GM18498 (cell line): Measurements from ENCODE around the gene NFATC2.

Experiments
- ATAC-seq: cut with Tn5 transposase; IDR thresholded peaks from one replicate; pipeline ENCODE4 v1.9.1; 2021; ENCODE audit warnings: mild to moderate bottlenecking, moderate library complexity; ENCODE audit not compliant: unreplicated experiment

The NFATC2 gene

GRCh38 chr20:51542571-51543421 lies at the start of gene NFATC2:
Gene NFATC2 (minus strand): TSS chr20:51542719. CDS start chr20:51542499, 220 bp downstream.
- ATAC-seq: peak; percentile 38

GRCh38 chr20:51591871-51592270 lies 49.4 kb upstream of the NFATC2 start:
- ATAC-seq: no peak

- ATAC-seq: no peak
Measured at GRCh38 chr20:51588762-51589161, 46.2 kb upstream of the NFATC2 start.

GRCh38 chr20:51587145-51587544 lies 44.6 kb upstream of the NFATC2 start:
- ATAC-seq: no peak

- ATAC-seq: no peak
Measured at GRCh38 chr20:51586005-51586440, 43.5 kb upstream of the NFATC2 start.

- ATAC-seq: no peak
Measured at GRCh38 chr20:51585148-51585547, 42.6 kb upstream of the NFATC2 start.

- ATAC-seq: no peak
Measured at GRCh38 chr20:51584737-51585136, 42.2 kb upstream of the NFATC2 start.

- ATAC-seq: no peak
Measured at GRCh38 chr20:51584116-51584515, 41.6 kb upstream of the NFATC2 start.

- no peak for ATAC-seq
Measured at GRCh38 chr20:51583499-51583898, 41.0 kb upstream of the NFATC2 start.

GRCh38 chr20:51583073-51583472 lies 40.6 kb upstream of the NFATC2 start:
- ATAC-seq: no peak

GRCh38 chr20:51581571-51581970 lies 39.1 kb upstream of the NFATC2 start:
- ATAC-seq: no peak

GRCh38 chr20:51579137-51579536 lies 36.6 kb upstream of the NFATC2 start:
- ATAC-seq: no peak

- ATAC-seq: no peak
Measured at GRCh38 chr20:51578145-51578459, 35.6 kb upstream of the NFATC2 start.

- no peak for ATAC-seq
Measured at GRCh38 chr20:51577432-51578144, 35.1 kb upstream of the NFATC2 start.

- no peak for ATAC-seq
Measured at GRCh38 chr20:51575486-51575885, 33.0 kb upstream of the NFATC2 start.

GRCh38 chr20:51574248-51575033 lies 31.9 kb upstream of the NFATC2 start:
- no peak for ATAC-seq

GRCh38 chr20:51573576-51574243 lies 31.2 kb upstream of the NFATC2 start:
- ATAC-seq: no peak

- no peak for ATAC-seq
Measured at GRCh38 chr20:51571460-51571794, 28.9 kb upstream of the NFATC2 start.

GRCh38 chr20:51570739-51571459 lies 28.4 kb upstream of the NFATC2 start:
- ATAC-seq: no peak
